ENCODE data around the gene GNAZ.

Gene GNAZ

DNA sequence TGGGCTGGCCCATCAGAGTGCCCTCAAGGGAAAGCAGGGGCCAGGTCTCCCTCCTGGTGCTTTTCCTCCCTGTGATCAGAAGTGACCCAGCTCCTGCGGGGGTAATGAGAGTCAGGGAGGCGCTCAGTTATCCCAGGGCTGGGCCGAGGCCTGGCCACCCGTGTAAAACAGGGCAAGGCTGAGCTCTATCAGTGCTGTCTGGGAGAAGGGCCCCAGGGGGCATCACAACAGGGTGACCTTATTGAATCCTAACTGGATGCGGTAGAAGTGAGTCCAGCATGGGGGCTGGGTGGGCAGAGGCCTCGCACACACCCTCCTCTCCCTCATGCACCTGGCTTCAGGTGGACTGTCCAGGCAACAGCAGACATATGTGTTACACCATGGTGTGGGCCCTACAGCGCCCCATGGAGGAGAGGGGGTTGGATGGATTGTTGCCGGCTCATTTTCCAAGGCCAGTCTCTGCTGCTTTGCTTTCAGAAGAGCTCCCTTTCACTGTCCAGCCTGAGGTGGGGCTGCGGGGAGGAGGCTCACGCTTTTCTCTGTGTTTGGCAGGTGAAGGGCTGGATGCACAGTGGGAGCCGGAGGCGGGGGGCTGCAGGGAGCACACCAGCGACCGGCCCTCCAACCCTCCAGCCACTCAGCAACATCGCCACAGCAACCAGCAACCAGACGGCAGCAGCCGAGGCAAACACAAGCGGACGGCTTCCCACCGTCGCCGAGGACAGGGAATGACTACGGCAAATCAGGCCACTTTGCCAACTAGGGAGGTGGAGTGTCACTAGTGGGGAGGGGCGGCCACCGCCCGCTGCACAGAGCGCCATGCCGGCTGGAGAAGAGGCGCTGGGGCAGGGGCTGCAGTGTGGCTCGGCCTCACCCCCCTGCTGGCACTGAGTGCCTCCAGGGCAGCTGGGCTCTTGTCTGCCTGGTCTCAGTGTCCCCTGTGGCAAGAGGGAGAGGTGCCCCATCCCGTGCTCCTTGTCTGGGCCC is 24.7 kb downstream of the GNAZ start:
- no peak for DNase-seq

DNA sequence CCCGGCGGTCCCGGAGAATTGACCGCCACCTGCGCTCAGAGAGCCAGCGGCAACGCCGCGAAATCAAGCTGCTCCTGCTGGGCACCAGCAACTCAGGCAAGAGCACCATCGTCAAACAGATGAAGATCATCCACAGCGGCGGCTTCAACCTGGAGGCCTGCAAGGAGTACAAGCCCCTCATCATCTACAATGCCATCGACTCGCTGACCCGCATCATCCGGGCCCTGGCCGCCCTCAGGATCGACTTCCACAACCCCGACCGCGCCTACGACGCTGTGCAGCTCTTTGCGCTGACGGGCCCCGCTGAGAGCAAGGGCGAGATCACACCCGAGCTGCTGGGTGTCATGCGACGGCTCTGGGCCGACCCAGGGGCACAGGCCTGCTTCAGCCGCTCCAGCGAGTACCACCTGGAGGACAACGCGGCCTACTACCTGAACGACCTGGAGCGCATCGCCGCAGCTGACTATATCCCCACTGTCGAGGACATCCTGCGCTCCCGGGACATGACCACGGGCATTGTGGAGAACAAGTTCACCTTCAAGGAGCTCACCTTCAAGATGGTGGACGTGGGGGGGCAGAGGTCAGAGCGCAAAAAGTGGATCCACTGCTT is 25.5 kb downstream of the GNAZ start:
- no peak for DNase-seq

DNA sequence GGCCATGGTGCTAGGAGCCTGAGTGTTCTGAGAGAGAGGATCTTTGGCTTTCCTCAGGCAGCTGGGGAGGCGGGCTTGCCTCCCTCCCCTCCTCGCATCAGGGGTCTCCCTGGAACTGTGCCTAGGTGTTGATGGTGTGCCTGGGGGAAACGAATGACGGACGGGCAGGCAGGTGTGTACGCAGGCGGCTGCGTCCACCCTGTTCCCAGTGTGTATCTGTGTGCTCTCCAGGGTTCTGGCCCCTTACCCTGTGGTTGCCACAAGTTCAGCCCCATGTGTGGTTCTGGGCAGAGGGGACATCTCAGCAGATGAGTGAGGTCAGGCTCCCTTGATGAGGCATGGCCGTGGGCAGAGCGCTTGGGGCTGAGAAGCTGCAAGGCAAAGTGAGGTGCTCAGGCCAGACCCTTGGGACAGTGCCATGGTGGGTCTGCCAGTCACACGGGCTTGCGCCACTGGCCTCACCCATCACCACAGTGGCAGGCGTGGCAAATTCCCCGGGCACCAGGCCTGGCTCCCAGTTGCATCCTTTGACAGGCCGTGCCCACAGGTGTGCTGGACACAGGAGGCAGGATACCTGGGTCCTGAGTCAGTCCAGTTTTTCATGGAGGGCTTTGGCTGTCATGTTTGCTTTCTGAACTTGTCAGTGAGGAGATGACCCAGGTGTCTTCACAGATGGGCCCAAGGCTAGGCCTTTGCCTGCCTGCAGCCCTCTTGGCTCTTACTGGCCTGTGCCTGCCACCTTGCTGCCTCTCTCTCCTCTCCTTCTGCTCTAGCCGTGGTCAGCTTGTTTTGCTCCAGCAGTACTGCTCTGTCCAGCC is 27.3 kb downstream of the GNAZ start:
- DNase-seq, result no peak

DNA sequence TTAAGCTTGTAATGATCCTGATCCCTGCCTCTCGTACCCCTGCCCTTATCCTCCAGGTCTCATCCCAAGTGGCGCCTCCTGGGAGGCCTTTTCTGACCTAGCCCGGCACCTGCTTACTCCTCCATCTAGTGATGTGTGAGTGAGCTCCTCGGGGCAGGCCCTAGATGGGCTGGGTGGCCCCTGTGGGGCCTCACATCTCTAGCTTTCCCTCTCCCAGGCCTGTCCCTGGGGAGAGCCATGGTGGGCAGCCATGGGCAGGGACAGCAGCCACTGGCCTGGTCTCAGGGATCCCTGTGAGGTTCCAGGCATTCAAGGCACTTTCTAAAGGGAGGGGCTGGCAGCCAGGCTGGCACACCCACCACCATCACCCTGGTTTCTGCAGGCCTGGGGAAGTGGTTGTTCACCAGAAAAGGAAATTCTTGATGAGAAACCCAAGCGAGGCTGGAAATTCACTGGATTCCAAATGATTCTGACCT is 27.9 kb downstream of the GNAZ start:
- DNase-seq, result no peak

DNA sequence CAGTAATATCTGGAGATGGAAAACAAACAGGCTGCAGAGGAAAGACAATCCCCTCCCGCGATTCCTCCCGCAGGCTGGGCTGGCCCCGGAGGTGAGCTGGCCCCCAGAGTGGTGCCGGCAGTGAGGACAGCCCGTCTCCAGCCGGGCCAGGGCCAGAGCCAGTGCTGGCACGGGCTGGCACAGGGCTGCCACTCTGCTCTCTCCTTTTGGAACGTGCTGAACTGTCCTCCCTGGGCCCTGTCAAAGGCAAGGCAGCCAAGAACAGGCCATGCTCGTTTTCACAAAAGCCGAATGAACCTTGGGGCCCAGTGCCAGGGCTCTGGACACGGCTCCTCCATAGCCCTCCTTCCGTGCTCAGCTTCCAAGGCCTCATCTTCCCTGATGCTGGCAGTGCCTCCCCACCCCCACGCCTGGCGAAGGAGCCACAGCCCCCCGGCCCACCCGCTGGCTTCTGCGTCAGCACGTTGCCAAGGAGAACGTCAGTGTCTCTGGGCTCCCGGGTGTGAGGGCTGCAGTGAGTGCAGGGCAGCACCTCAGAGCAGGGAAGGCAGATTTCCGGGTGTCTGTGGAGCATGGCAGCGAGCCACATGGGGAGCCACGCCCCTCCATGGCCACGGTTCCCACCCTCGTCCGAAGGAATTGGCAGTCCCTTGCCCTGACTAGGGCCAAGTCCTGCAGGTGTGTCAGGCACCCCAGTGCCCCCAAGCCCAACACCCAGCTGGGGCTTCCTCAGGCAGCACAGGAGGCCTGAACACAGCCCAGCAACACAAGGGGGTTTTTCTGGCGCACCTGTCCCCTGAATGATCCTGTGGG is 28.6 kb downstream of the GNAZ start:
- no peak for DNase-seq

DNA sequence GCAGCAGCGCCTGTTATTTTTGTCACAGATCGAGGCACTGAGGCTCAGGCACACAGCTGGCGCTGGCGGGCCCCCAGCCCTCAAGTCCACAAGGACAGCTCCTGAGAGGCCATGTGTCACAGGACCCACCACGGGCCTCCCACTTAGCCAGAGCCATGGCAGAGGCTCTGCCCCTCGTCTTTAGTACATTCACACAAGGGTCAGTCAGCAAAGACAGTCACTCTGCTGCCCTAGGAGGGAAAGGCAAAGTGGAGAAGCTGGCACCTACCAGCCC is 29.1 kb downstream of the GNAZ start:
- no peak for DNase-seq

DNA sequence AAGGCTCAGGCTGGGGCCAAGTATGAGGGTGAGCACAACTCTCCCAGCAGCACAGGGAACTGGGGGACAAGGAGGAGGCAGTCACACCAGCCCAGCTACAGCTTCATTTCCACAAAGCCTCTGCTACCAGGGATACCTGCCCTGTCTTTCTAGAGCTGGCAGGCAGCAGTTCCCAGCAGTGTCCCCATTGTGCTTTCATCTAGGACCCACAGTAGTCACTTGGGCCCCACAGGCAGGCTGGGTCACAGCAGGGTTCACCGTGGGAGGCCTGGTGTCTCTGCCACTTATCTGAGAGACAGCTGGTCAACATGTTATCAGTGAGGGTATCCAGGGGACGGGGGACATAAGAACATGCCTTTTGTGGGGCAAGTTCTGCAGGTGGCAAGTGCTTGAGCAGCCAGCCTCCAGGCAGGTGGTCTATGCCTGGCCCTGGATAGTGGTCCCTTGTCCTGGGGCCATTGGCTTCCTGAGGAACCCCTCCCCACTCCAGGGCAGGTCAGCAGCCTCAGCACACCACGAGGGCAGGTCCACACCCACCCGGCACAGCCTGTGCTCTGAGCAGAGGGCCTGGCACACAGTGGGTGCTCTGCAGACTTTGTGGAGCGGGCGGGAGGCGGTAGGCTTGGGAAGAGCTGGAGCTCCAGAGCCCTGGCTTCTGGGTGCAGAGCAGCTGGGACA is 29.9 kb downstream of the GNAZ start:
- no peak for DNase-seq

DNA sequence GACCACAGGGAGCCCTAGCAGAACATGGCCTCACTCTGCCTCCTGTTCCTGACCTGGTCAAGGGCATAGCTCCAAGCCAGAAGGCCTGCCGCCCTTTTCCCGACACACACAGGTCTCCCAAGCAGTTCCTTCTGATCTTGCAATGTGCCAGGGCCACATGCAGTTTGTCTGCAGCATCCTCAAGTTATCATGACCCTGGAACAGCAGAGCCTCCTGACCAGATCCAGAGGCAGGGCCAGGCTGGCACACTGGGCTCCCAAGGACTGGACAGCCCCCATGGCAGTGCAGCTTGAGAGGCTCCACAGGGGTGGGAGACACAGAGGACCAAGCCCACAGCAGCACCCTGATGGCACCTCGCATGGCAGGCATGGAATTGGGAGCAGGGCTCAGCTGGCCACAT is 31.2 kb downstream of the GNAZ start:
- DNase-seq, result no peak

DNA sequence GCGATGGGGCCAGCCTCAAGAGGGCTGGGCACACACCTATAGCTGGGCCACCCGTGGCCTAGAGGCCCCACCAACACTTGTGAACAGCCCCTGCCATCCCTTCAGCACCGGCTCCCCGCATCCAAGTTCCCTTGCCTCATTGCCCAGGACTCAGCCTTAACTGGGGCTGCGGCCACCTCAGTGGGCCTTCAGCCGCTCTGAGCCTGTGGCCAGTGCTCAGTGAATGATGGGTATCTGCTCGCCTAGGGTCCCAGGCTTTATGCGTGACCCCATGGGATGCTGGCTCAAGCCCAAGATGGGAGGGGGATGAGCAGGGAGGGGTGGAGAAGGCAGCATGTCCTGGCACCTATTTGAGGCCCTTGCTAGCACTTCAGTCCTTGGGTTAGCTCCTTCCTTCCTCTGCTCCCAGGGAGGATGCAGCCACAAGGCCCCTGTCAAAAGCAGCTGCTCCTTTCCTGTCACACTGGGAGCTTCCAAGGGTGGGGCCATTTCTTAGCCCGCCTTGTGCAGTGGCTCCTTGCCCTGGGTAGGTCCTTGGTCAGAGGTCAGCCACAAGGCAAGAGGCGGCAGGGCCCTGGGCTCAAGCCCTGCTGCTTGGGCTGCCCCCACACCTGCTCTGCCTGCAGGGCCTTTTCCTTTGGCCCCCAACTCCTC is 31.8 kb downstream of the GNAZ start:
- no peak for DNase-seq

DNA sequence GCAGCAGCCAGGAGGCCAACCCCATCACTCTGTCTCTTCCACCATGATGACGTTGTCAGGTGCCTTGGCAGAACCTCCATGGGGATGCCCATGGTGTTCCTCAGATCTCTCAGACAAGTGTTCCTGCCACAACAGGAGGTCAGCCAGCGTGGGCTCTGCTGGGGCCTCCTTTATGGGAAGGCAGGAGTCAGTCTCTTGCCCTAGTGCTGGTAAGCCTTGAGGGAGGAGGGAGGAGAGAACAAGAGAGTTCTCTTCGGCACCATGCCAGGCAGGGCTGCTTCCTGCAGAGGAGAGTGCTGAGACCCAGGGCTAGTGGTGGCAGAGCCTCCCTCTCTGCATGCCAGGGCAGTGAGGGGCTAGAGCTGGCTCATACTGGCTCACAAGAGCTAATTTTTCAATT is 32.5 kb downstream of the GNAZ start:
- DNase-seq, result no peak

DNA sequence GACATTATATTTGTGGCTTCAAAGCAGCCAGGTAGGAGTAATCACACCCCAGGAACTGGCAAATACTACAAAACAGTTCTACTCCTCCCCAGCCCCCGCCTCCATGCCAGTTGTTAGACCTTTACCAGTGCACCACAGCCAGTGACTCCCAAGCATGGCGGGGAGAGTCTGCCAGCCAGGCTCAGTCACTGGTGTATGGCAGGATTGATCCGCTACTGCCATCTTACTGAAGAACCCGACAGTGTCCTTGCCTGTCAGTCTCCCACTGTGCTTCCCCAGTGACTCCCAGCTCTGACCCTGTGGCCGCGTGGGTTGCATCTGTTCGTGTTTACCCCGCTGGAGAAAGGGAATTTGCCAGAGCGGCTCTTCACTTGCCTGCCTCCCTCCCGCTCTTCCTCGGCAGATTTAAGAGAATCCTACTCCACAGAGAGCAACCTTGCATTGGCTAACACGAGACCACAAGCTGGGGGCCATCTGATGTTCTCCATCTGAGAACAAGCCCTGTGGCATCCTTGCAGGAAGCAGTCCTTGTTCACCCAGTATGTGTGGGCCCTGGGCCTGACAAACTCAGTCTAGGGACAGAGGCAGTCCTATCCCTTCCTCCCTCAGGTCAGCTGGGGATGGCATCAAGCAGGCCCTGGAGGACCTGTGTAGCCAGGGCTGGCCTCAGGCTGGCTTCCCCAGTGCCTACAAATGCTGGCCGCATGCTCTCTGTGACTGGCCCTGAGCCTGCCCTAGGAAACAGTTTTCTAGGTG is 33.1 kb downstream of the GNAZ start:
- no peak for DNase-seq

DNA sequence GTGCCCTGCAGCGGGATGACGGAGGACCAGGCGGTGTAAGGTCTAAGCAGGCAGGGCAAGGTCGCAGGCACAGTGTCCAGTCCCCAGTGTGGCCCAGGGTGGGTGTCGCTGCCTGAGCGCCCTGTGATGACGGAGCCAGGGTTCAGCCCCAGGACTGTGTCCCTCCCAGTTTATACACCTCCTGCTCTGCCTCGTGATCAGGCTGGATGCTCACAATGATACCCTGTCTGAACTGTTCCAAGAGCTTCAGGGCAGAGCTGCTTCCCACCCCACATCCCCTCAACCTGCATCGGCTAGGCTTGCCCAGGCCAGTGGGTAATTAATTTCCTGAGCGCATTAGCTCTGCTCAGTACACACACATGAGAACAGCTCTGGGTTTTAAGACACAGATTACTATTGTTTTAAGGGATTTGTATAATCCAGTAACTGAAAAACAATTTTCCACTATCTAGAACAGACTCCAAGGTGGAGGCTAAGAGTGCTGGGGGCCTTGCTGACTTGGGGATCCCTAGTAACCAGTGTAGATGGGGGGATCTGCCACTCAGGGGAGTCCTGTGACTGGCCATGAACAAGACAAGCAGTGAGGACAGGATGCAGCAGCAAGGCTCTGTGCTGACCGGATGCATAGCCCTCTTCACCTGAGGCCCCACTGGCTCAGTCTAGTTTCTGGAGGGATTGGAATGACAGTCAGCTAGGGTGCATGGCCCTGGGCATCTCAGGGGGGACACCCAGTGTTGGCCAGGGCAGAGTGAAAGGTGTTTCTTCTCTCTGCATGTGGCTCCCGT is 34.1 kb downstream of the GNAZ start:
- no peak for DNase-seq

DNA sequence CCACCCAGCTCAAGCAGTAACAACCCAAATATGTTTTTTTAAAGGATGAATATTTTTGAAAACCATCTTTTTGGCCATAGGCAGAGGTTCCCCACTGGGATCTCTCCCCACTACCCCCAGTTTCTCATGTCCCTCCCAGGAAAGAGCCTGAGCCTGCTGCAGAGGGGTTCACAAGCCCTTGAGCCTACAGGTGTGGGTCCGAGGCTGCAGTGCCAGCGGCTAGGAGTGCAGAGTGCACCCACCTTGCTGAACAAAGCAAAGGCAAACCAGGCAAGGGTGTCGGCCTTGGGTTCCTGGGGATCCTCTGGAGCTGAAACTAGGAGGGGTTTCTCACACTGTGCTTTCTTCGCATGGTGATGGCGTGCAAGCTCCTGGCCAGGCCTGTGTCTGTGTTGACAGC is 35.0 kb downstream of the GNAZ start:
- no peak for DNase-seq

DNA sequence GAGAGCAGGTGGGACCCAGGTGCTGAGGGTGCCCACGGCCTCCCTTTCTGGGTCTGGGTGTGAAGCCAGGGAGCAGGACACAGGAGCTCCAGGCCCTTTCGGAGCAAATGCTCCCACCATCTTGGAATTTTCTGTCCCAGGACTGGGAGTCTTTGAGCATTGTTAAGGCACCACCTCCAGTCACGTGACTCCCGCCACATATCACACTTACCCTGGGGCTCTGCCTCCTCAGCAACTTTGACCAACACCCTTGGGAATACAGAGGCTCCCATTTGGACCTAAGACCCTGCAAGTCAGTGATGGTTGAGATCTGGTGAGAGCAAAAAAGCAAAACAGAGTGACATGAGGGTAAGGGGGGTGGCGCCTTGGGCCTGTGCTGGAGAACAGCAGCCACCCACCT is 35.6 kb downstream of the GNAZ start:
- no peak for DNase-seq

DNA sequence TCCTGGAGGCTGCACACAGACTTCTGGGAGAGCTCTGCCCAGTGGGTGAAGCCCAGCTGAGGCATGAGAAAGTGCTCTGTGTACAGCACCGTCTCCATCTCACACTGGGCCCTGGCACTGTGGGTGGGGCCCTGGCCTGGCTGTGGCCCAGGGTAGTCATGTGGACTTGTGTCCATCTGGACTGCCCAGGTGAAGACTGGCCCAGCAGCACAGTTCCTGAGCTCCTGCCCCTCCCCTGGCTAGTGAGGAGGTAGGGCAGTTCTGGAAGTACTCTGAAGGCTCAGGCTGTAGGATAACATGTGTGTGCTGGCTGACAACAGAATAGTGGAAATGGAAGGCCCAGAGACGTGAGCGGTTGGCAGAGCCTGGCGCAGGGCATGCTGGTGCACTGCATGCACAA is 36.0 kb downstream of the GNAZ start:
- DNase-seq, result no peak

DNA sequence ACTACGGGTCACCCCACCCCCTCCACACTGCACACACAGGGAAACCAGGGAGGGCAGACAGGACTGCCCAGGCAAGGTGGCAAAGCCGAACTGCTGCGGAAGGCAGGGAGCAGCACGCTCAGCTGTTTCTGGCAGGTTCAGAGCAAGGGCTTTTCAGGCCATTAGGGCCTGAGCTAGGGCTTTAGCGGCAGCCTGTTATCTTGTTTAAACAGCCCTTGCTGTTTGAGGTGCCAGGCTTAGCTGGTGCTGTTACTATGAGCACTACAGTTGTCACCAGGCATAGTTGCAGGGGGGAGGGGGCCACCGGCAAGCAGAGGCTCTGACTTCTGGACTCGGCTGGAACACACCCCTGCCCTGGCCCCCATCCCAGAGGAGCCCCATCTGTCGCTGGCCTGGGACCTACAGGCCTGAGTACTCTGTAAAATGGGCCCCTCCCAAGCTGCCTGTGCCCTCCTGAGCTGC is 36.6 kb downstream of the GNAZ start:
- no peak for DNase-seq

DNA sequence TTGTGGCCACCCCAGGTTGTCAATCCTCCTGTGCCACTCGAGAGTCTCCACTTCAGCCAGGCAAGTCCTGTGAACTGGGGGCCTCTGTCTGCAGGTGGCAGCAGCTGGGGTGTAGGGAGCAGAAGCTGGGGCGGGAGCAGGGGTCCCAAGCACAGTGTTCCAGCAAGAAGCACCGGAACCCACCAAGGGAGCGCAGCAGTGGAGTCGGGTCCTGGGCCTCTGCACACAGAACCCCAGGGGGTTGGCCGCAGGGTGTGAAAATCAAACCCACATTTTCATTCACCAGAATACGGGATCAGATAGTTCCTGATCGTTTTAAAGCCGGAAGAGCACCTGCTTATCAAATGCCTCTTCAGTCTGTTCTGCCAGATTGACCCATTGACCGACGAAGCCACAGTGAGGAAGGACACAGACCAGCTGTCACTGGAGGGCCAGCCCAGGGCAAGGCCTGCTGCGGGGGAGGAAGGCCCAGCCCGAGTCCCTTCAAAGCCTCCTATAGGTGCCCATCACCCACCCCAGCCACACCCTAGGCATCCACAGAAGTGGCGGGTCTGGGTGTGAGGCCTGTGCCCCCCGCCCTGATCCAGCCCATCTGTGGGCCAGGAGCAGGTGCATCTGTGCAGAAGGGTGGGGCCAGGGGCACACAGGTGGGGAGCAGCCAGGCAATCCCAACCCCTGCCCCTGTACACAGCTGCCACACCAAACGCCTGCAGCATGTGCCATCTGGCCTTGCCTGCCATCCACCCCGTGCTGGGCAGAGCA is 37.3 kb downstream of the GNAZ start:
- DNase-seq, result no peak

DNA sequence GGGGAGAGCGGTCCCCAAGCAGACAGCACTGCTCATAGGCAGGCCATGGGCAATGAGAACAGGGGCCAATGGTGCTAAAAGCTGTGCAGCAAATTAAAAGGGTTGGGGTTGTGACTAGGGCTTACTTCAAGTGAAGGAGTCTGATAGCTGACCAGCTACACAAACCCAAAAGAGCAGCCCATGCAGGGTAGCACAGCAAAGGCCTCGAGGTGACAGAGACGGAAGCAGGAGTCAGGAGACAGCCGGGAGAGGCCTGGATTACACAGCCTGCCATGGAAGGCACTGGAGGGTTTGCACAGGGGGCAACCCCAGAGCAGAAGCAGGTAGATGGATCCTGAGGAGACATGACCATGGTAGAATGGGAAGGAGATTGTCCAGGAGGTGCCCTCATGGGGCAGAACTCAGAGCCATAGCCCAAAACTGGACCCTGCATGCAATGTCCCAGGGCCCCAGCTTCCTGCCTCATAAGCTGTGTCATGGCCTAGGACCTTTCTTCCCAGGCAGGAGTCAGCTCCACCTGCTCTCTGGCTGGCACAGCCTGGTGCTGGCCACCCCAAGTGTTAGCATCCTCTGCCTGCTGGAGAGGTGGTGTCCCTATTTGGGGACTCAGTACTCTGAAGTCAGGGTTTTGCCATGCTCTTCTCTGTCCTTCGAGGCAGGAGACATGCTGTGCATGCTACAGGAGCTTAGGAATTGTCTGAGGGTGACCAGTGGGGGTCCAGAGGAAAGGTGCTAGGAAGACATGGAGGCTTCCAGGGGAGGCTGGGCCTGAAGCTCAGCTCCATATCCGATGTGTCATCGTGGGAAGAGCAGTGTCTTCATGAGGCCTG is 38.1 kb downstream of the GNAZ start:
- DNase-seq, result no peak

DNA sequence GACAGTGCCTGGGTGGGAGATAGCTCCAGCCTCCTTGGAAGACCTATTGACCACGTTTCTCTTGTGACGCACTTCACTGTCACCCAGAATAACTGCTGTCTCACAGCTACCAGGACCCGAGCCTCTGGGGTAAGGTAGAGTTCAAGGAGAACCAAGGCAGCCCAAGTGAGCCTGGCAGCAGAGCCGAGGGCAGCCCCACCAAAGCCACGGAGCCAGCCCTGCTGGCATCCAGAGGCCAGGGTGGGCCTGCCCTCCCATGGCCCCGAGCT is 38.7 kb downstream of the GNAZ start:
- no peak for DNase-seq

Data from activated CD4-positive, CD25-positive, alpha-beta regulatory T cell treated with anti-CD3 and anti-CD28 coated beads, Interleukin-2, amount 50 U/mL, for 72 hours (primary cell).